ENCODE results near the gene LDLRAD4.
A peak's percentile ranks its signal among the peaks of the same experiment; 100 is the strongest.

Gene LDLRAD4

GRCh38 chr18:13412017-13412416 lies 193.5 kb downstream of the LDLRAD4 start:
- DNase-seq, result no peak

DNA sequence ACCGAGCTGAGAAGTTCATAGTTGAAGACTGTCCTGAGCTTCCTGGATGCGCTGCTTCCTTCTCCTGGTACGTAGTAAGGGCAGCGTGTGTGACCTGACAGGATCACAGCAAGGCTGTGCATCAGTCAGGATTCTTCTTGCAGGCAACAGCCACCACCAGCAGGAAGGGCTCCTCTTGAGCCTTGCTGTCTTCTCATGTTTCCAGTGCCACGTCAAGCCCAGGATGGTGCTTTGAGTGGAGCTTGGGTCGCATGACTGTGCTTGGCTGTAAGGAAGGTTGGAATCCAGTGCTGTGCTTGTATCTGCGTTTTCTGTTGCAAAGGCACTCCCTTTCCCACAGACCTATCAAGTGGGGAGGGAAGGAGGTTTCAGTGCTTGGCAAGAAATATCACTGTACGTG lies 194.3 kb downstream of the LDLRAD4 start:
- no peak for DNase-seq

DNA sequence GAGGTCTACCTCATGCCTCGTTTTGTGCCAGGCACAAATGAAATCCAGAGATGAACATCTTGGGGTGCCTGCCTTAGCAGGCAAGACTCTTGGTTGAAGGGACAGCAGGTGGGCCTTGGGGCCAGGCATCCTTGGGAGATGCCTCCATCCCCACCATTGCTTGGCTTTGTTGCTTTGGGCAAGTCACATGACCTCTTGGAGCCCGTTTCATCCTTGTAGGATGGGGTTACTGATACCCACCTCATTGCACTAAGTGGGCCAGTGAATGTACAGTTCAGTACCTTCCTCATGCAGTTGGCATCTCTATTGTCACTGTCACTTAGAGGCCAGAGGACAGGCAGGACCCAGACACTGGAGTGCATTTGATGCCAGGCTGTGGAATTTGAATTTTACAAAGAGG lies 195.5 kb downstream of the LDLRAD4 start:
- DNase-seq, result no peak

DNA sequence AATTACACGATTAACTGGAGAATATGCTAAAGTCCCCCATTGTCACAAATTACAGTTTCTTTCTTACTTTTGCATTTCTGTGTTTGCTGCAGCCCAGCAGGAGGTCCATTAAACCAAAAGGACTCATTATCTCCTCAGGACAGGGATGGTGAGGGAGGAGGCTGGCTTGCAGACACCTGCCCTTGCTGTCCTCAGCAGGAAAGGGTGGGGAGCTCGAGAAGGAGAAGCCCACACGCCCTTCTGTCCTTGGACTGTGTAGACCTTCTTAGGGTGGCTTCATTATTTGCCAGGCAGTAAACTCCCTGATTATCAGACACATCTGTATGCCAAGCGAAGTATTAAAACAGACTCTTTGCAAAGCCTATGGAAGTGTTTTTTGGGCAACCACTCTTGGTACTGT lies 196.0 kb downstream of the LDLRAD4 start:
- no peak for DNase-seq

- no peak for DNase-seq
These were observed 197.2 kb downstream of the LDLRAD4 start for GRCh38 chr18:13415736-13416135.

- no peak for DNase-seq
These were observed 197.6 kb downstream of the LDLRAD4 start for GRCh38 chr18:13416208-13416607.

DNA sequence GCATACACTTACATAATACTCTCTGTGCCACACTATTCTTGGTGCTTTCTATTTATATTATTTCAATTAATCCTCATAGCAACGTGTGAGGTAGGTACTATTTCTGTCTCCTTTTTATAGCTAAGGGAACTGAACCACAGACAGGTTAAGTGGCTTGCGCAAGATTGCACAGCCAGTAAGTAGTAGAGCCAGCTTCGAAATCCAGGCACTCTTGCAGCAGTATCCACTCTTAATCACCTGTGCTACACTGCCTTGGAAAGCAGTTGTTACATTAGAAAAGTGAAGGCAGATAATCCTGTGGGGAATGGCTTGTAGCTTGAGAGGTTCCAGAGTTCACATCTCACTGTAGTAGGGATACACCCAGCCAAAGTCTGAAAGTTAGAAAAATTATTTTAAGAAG lies 198.3 kb downstream of the LDLRAD4 start:
- no peak for DNase-seq

DNA sequence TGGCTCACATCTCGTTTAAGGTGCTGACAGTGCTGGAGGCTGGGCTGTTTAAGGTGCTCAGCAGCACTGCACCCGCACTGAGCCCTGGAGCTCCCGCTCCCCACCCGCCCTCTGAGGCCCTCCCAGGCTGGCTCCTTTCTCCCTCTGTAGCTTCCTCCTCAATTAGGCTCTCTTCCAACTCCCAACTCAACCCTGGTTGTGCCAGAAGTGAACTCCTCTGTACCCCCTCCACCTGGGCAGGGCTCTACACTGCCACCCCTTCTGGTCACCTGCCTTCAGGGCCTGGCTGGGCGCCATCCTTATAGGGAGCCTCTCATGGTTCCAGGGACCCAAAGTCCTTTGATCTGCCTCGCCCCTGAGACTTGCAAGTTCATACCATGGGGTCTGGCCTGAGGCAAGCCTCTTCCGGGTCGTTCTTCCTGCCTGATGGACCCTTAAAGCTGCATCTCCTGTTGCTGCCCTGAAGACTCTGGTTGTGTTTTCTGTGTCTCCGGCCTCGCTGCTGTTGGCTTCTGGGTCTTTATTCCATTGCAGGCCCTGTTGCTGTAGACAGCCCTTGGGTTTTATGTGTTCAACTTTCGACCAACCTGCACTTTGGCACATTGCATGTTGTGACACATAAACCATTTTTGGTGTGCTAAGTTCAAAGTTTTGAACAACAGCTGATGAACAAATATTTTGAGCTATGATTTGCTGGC lies 199.6 kb downstream of the LDLRAD4 start:
- no peak for DNase-seq

DNA sequence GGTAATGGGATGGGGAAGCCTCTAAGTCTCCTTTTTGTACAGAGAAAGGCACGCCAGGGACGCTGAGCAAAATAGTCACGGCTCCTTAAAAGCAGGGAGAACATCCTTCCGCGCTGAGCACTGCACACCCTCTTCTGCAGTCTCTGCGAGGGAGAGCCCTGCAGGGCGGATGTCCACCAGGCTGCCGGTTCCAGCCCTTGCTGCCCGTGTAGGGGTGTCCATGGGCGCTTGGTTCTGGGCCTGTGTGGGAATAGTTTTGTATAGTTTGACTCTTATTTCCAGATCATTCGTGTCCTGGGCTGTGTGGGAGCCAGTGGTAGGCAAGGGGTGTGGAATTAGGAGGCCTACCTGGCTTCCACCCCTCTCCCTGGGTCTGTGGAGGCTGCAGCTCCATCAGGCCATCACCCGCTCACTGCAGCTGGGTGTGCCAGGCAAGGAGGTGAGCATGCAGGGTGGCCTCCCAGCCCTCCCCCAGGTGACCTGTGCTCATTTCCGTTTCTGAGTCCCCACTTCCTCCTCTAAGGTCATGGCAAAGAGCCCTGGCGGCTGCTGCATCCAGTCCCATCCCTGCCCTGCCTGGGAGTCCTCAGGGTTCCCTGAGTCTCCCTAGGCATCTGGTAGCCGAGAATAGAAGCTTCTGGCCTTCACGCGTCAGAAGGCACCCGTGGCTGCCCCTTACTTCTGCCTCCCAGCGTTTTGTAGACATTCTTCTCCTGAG lies 202.6 kb downstream of the LDLRAD4 start:
- DNase-seq, result no peak

DNA sequence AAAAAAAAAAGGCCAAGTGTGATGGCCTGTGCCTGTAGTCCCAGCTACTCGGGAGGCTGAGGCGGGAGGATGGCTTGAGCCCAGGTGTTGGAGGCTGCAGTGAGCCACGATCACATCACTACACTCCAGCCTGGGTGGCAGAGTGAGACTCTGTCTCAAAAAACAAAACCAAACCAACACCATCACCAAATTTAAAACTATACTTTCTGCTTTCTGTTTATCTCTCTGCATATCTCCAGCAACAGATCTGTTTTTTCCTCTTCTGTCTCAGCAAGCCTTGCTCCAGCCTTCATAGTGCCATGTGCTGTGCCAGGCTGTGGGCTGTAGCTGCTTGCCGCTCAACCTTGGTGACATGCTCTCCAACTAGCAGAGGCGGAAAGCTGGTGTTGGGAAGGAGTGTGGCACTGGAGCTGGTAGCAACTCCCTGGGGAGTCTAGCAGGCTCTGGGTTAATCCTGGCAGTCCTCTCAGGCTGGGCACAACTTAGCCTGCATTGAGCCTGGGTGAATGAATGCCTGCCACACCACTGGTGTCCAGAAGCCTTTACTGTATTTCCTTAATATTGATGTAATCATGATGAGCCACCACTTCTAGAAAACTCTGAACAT lies 204.1 kb downstream of the LDLRAD4 start:
- no peak for DNase-seq

DNA sequence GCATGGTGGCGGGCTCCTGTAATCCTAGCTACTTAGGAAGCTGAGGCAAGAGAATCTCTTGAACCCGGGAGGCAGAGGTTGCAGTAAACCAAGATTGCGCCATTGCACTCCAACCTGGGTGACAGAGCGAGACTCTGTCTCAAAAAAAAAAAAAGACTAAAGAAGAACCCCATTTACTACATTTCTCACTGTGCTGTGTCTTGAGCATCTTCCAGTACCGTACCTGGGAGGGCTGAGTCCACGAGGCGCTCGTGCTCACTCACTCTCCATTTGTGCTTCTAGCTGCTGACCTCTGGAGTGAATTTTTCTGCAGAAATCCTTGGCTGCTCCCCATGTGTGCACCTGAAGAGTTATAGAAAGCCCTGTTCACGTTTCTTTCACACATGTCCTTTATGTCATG lies 204.8 kb downstream of the LDLRAD4 start:
- DNase-seq, result no peak

- no peak for DNase-seq
These were observed 205.8 kb downstream of the LDLRAD4 start for GRCh38 chr18:13424363-13424762.

DNA sequence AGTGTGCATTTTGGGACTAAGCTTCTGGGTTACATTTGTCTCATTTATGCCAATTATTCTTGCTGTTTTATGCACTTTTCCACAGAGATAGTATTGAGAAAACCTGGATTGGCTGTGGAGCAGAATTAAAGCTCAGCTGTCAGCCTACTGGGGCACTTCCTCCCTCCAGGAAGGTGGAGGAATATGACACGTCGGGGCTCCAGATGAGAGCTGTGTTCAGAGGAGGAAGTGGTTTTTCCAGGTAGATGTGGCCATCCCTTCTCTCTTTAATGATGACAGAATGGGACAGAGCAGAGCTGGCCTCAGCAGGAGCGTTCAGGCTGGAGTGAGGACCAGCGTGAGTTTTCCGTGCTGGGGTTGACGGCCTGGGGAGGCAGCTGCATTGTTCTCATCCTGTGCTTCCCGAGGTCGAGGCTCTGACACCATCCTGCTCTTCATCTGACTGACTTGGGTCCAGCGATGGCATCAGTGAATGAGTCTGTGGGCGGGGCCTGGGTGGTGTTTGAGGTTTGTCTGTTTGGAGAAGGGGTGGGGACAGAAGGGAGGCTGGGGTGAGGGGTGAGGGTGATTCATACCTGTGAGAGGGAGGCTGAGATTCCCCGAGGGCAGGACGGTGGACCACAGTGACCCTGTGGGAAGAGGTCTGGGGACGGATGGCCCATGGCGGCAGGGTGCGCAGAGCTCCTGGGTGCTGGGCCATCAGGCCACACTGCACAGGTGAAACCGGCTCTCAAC lies 207.0 kb downstream of the LDLRAD4 start:
- DNase-seq, result peak in 1 of 5 donors; percentile 30

DNA sequence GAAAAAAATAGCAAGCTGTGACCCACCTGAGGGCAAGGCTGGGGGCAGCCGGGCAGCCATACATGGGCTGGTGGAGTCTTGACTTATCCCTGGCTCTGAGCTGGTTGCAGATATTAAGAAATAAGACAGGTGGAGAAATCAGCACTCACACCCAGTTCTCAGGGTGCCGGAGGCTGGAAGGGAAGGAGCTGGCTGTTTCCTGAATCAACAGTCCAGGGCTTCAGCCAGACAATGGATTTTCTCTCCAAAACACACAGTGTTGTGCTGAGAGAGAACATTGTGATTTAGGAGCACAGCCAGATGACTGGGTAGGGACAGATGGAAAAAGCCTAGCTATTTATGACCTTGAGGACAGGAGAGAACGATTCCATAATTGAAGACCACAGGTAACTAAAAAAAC lies 208.8 kb downstream of the LDLRAD4 start:
- DNase-seq, result no peak

GRCh38 chr18:13428319-13428718 lies 209.8 kb downstream of the LDLRAD4 start:
- DNase-seq, result peak in 1 of 5 donors; percentile 27

DNA sequence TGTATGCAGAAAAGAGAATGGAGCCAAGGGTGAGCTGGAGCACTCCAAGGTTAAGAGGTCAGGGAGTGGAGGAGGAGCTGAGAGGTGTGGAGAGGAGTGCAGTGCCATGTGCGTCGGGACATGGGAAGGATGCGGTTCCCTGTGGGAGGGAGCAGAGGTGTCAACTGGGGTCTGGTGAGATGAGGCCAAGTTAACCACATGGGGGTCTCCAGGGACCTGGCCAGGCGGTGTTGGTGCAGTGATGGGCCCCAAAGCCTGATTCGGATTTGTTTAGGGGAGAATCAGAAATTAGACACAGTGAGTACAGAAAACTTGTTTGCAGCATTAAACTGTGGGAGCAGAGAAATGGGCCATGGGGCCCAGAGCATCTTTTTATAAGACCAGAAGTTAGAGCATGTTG lies 210.5 kb downstream of the LDLRAD4 start:
- DNase-seq, result no peak

- DNase-seq, result no peak
These were observed 211.4 kb downstream of the LDLRAD4 start for GRCh38 chr18:13429884-13430510.

GRCh38 chr18:13430663-13431062 lies 212.1 kb downstream of the LDLRAD4 start:
- no peak for DNase-seq

GRCh38 chr18:13431886-13432285 lies 213.3 kb downstream of the LDLRAD4 start:
- DNase-seq, result no peak

- DNase-seq, result peak in 1 of 5 donors; percentile 28
These were observed 214.6 kb downstream of the LDLRAD4 start for GRCh38 chr18:13433125-13433524.

GRCh38 chr18:13433685-13434084 lies 215.1 kb downstream of the LDLRAD4 start:
- no peak for DNase-seq

DNA sequence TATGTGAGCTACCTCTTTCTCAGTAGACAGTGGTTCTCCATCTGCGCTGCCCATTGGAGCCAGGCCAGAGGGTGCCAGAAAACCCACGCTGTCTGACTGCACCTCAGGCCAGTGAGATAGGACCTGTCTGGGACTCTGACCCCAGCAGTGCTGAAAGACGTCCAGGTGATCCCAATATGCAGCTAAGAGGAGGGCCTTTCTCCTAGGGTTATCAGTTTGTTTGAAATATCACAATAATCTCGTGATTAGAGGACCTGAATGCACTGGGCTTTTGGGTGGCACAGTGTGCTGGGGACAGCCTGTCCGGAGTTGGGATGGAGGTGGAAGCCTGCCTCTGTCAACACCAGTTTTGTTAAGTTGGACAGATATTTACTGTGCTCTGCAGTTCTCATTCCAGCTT lies 216.3 kb downstream of the LDLRAD4 start:
- no peak for DNase-seq
